Adrenal gland (tissue), 5 donors: Measurements from ENCODE around the gene AHNAK.

Experiments
- CTCF ChIP-seq, 6 experiments: fragments of 450-650 bp in 4 of 6; fragments of 200-600 bp in 2 of 6; sonication (generic) in 1 of 6; IDR thresholded peaks; 1 replicate in 5 of 6; 2 replicates in 1 of 6; pipeline versions ENCODE4 v1.5.1 to v1.8.0; 2016 to 2021; ENCODE audit warnings: antibody characterized with exemption in 6 of 6, mild to moderate bottlenecking in 2 of 6, moderate library complexity in 1 of 6
- POLR2A ChIP-seq, 2 donors: fragments of 450-650 bp; IDR thresholded peaks; one replicate each; pipeline ENCODE4 v1.6.1; 2017; ENCODE audit warnings: antibody characterized with exemption in 2 of 2, mild to moderate bottlenecking in 2 of 2, moderate library complexity in 1 of 2
- donor health status: DM: no; HTN: no; CAD: no.

- no peak for TF ChIP-seq CTCF (IDR thresholded peaks at IDR 0.05)
- no peak for TF ChIP-seq POLR2A (IDR thresholded peaks at IDR 0.05)
These were observed 142.2 kb downstream of the AHNAK start for GRCh38 chr11:62404435-62404834.
